Fibroblast of lung (primary cell): ENCODE measurements around the gene TIMM29.

Experiments used
- EZH2 ChIP-seq: IDR thresholded peaks from 2 replicates; pipeline ENCODE4 v1.5.1; 2012; ENCODE audit warnings: low read length, control low read depth, mild to moderate bottlenecking; ENCODE audit errors: missing control alignments
- TF ChIP-seq, protein P1 (sequence below), 2 donors: IDR thresholded peaks in 1 of 2; conservative IDR thresholded peaks in 1 of 2; 1 replicate in 1 of 2; 2 replicates in 1 of 2; pipeline ENCODE4 v1.5.1; 2011 to 2012; ENCODE audit warnings: low read length in 2 of 2, control low read depth in 1 of 2, inconsistent platforms in 1 of 2, low read depth in 1 of 2, mild to moderate bottlenecking in 1 of 2

DNA sequence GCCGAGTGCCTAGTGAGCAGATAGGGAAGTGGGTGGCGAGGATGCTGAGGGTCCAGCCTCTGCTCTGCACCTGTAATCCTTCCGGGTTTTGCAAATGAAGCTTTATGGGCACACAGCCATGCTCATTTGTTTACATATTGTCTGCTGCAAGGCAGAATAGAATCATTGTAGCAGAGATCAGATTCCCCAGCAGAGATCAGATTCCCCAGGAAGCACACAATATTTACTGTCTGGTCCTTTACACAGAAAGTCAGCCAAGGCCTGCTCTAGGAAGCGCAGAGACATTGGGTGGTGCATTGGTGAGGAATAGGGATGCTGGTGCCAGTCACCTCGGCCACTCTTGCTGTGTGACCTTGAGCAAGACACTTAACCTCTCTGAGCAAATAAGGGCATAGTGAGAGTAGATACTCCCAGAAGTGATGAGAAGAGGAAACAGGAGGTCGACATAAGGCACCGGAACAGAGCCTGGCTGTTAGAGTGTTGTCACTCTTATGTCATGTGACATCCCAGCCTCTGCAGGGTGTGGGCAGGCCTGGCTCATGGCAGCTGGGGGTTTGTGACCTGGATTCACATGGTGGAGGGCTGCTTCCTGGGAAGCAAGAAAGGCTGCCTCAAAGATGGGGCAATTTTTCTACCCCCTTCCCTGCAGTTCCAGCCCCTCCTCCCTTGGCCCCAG is 31.6 kb upstream of the TIMM29 start:
- TF ChIP-seq, protein P1, sequence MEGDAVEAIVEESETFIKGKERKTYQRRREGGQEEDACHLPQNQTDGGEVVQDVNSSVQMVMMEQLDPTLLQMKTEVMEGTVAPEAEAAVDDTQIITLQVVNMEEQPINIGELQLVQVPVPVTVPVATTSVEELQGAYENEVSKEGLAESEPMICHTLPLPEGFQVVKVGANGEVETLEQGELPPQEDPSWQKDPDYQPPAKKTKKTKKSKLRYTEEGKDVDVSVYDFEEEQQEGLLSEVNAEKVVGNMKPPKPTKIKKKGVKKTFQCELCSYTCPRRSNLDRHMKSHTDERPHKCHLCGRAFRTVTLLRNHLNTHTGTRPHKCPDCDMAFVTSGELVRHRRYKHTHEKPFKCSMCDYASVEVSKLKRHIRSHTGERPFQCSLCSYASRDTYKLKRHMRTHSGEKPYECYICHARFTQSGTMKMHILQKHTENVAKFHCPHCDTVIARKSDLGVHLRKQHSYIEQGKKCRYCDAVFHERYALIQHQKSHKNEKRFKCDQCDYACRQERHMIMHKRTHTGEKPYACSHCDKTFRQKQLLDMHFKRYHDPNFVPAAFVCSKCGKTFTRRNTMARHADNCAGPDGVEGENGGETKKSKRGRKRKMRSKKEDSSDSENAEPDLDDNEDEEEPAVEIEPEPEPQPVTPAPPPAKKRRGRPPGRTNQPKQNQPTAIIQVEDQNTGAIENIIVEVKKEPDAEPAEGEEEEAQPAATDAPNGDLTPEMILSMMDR (conservative IDR thresholded peaks at IDR 0.05 in 1 of 2, IDR thresholded peaks at IDR 0.05 in 1 of 2; ENCODE audit: low read depth in 1 of 2, low read length in 2 of 2): no peak
- TF ChIP-seq EZH2: no peak
